K562 (cell line): ENCODE measurements around the gene GBX1. TPM values are rescaled to one million over a fixed set of nuclear protein-coding genes. Genes with fewer than 3 reads are reported as not detected.
A peak's percentile ranks its signal among the peaks of the same experiment; 100 is the strongest.

Experiments
- BCLAF1 ChIP-seq, 2 experiments: fragments of 450-650 bp in 1 of 2; IDR thresholded peaks; 2 replicates each; pipeline ENCODE4 v1.6.1; 2011 to 2017; ENCODE audit warnings: low read depth in 2 of 2, antibody characterized with exemption in 1 of 2, borderline replicate concordance in 1 of 2, low read length in 1 of 2, mild to moderate bottlenecking in 1 of 2, mixed read lengths in 1 of 2; ENCODE audit not compliant: control insufficient read depth in 1 of 2
- BRD9 ChIP-seq: fragments of 450-650 bp; IDR thresholded peaks from 2 replicates; pipeline ENCODE4 v1.6.1; 2018; ENCODE audit warnings: low read depth; ENCODE audit not compliant: partially characterized antibody
- DLX4 ChIP-seq: fragments of 250-450 bp; sonication (Bioruptor Pico); IDR thresholded peaks from 2 replicates; pipeline ENCODE4 v1.6.1; 2021; ENCODE audit warnings: mild to moderate bottlenecking
- ESRRA ChIP-seq: fragments of 450-650 bp; IDR thresholded peaks from 2 replicates; pipeline ENCODE4 v1.6.1; 2014; ENCODE audit warnings: low read depth, mild to moderate bottlenecking, moderate library complexity, borderline replicate concordance
- FUS ChIP-seq: fragments of 200-400 bp; formaldehyde crosslinking; optimal IDR thresholded peaks from 2 replicates; pipeline ENCODE3; 2017; ENCODE audit warnings: low read depth, low read length
- KLF6 ChIP-seq: fragments of 250-450 bp; sonication (Bioruptor Pico); IDR thresholded peaks from 2 replicates; pipeline ENCODE4 v1.4.0; 2020; ENCODE audit warnings: mild to moderate bottlenecking, moderate library complexity, borderline replicate concordance
- MAX ChIP-seq: sonication (generic); formaldehyde crosslinking; IDR thresholded peaks from 2 replicates; pipeline ENCODE4 v1.9.0; 2022; ENCODE audit warnings: mild to moderate bottlenecking, missing genetic modification reagents
- SMC3 ChIP-seq: conservative IDR thresholded peaks from 2 replicates; pipeline ENCODE4 v1.6.1; 2011; ENCODE audit warnings: low read depth, low read length, improper control_type of control experiment; ENCODE audit not compliant: insufficient read depth
- TCF3 ChIP-seq: sonication (generic); formaldehyde crosslinking; IDR thresholded peaks from 2 replicates; pipeline ENCODE4 v1.4.0; 2020; ENCODE audit warnings: mild to moderate bottlenecking, missing genetic modification reagents
- TRIM24 ChIP-seq, 2 experiments: fragments of 450-650 bp; IDR thresholded peaks; 2 replicates each; pipeline ENCODE4 v1.6.1; 2016
- ZNF12 ChIP-seq: sonication (generic); formaldehyde crosslinking; IDR thresholded peaks from 2 replicates; pipeline ENCODE4 v1.4.0; 2020; ENCODE audit warnings: mild to moderate bottlenecking, missing genetic modification reagents
- ZNF398 ChIP-seq: fragments of 250-450 bp; sonication (Bioruptor Pico); IDR thresholded peaks from 2 replicates; pipeline ENCODE4 v1.8.0; 2021; ENCODE audit warnings: moderate library complexity, mild to moderate bottlenecking, inconsistent platforms
- ZNF511 ChIP-seq: sonication (generic); formaldehyde crosslinking; IDR thresholded peaks from 2 replicates; pipeline ENCODE4 v1.8.0; 2022; ENCODE audit warnings: mild to moderate bottlenecking, missing genetic modification reagents
- ZNF699 ChIP-seq: fragments of 250-450 bp; sonication (Bioruptor Pico); IDR thresholded peaks from 2 replicates; pipeline ENCODE4 v1.8.0; 2021; ENCODE audit warnings: mild to moderate bottlenecking, moderate library complexity; ENCODE audit not compliant: insufficient replicate concordance
- polyA plus RNA-seq, 8 experiments: library from polyadenylated mRNA; depleted of rRNA in 4 of 8; stranded (reverse) in 5 of 8; unstranded in 3 of 8; fragments of >200 nt; fragmentation: Nextera tagmentation in 2 of 8; fragmentation: Illumina TruSeq in 1 of 8; extraction: Ambion mirVana in 2 of 8; extraction: Trizol in 1 of 8; gene quantifications; 2 replicates each; pipeline versions ENCODE4 v1.2.1 to v1.2.3, GENCODE V29; 2011 to 2014; ENCODE audit warnings: inconsistent platforms in 1 of 8, missing spikeins in 1 of 8
- total RNA-seq, 7 experiments: library from RNA; depleted of rRNA in 6 of 7; stranded (reverse); fragments of >200 nt in 6 of 7; fragmentation: Illumina TruSeq in 2 of 7; extraction: Trizol in 2 of 7; gene quantifications; 2 replicates each; pipeline versions ENCODE4 v1.2.1 to v1.2.3, GENCODE V29; 2011 to 2021; ENCODE audit warnings: low replicate concordance in 1 of 7
- TF ChIP-seq, protein P1 (sequence below): sonication (generic); formaldehyde crosslinking; IDR thresholded peaks from 2 replicates; pipeline ENCODE4 v1.8.0; 2022; ENCODE audit warnings: missing genetic modification reagents, mild to moderate bottlenecking, moderate library complexity, borderline replicate concordance
- TF ChIP-seq, protein P2 (sequence below): fragments of 250-450 bp; sonication (Bioruptor Pico); IDR thresholded peaks from 2 replicates; pipeline ENCODE4 v1.9.0; 2021; ENCODE audit warnings: mild to moderate bottlenecking, inconsistent platforms

GBX1 gene
- total and polyA plus RNA-seq, 9 of the 15 experiments (the other 6 are each of a cell fraction or from before 2014, with no cell fraction given) = not detected

GRCh38 chr7:151123822-151124464 is 43.6 kb downstream of the GBX1 start (continued):
- TF ChIP-seq ZNF511 (CRISPR knock-in tag) = peak; percentile 69
- TF ChIP-seq BCLAF1 (IDR thresholded peaks at IDR 0.05; ENCODE audit: borderline replicate concordance in 1 of 2, control insufficient read depth in 1 of 2, low read depth in 2 of 2, low read length in 1 of 2) = no peak
- peak; percentile 5; the same call in 1 of the 2 replicates for TF ChIP-seq TCF3 (CRISPR knock-in tag)
- peak; percentile 97 for TF ChIP-seq SMC3
- TF ChIP-seq TRIM24 (IDR thresholded peaks at IDR 0.05) = 0 out of 4 replicates have a peak, but pooled peaks of 1 of the 2 experiments have one; percentile 9
- no peak for TF ChIP-seq ZNF699
- TF ChIP-seq FUS = no peak
- TF ChIP-seq, protein P1, sequence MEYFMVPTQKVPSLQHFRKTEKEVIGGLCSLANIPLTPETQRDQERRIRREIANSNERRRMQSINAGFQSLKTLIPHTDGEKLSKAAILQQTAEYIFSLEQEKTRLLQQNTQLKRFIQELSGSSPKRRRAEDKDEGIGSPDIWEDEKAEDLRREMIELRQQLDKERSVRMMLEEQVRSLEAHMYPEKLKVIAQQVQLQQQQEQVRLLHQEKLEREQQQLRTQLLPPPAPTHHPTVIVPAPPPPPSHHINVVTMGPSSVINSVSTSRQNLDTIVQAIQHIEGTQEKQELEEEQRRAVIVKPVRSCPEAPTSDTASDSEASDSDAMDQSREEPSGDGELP (CRISPR knock-in tag) = peak; percentile 73; the same call in 1 of the 2 replicates
- TF ChIP-seq, protein P2, sequence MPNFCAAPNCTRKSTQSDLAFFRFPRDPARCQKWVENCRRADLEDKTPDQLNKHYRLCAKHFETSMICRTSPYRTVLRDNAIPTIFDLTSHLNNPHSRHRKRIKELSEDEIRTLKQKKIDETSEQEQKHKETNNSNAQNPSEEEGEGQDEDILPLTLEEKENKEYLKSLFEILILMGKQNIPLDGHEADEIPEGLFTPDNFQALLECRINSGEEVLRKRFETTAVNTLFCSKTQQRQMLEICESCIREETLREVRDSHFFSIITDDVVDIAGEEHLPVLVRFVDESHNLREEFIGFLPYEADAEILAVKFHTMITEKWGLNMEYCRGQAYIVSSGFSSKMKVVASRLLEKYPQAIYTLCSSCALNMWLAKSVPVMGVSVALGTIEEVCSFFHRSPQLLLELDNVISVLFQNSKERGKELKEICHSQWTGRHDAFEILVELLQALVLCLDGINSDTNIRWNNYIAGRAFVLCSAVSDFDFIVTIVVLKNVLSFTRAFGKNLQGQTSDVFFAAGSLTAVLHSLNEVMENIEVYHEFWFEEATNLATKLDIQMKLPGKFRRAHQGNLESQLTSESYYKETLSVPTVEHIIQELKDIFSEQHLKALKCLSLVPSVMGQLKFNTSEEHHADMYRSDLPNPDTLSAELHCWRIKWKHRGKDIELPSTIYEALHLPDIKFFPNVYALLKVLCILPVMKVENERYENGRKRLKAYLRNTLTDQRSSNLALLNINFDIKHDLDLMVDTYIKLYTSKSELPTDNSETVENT (CRISPR knock-in tag) = peak; percentile 6; the same call in 1 of the 2 replicates
- TF ChIP-seq DLX4 (CRISPR knock-in tag) = no peak
- 0 out of 2 replicates have a peak, but pooled peaks have one; percentile 43 for TF ChIP-seq ZNF12 (CRISPR knock-in tag)
- peak; percentile 36 for TF ChIP-seq BRD9
- TF ChIP-seq ZNF398 (CRISPR knock-in tag) = no peak
- TF ChIP-seq MAX (CRISPR knock-in tag) = peak; percentile 69
- no peak for TF ChIP-seq KLF6 (CRISPR knock-in tag)
- 0 out of 2 replicates have a peak, but pooled peaks have one; percentile 48 for TF ChIP-seq ESRRA
